NCI-H748 (cell line): ENCODE measurements around the gene MAGED4.
"Not testable (repeated sequence)": the region's sequence is repeated elsewhere in the genome, so short reads cannot be mapped to it uniquely, and the experiment has no call there.

ENCODE experiments used
- DNase-seq: peaks from one replicate; lab custom pipeline; 2025; ENCODE audit not compliant: unreplicated experiment; lab: John Stamatoyannopoulos, UW

MAGED4 gene

GRCh38 chrX:52184440-52185077 is at the start of gene MAGED4:
Gene MAGED4, plus strand, starts transcription at chrX:52184888. Its CDS starts 1,035 bp downstream, at chrX:52185923.
- DNase-seq: not testable (repeated sequence)

- DNase-seq: no peak
These were observed 45.7 kb upstream of the MAGED4 start for GRCh38 chrX:52138830-52139544.

GRCh38 chrX:52139545-52139895 is 45.2 kb upstream of the MAGED4 start:
- DNase-seq: no peak

- DNase-seq: no peak
These were observed 44.7 kb upstream of the MAGED4 start for GRCh38 chrX:52140020-52140419.

- DNase-seq: not testable (repeated sequence)
These were observed 34.0 kb upstream of the MAGED4 start for GRCh38 chrX:52150667-52151066.

- not testable (repeated sequence) for DNase-seq
These were observed 24.5 kb upstream of the MAGED4 start for GRCh38 chrX:52160140-52160539.

GRCh38 chrX:52166840-52167239 is 17.8 kb upstream of the MAGED4 start:
- peak; percentile 8 for DNase-seq

GRCh38 chrX:52171055-52171454 is 13.6 kb upstream of the MAGED4 start:
- not testable (repeated sequence) for DNase-seq

- not testable (repeated sequence) for DNase-seq
These were observed 378 bp downstream of the MAGED4 start for GRCh38 chrX:52185078-52185453.

- DNase-seq: not testable (repeated sequence)
These were observed 26.7 kb downstream of the MAGED4 start for GRCh38 chrX:52211405-52211804.

- no peak for DNase-seq
These were observed 28.6 kb downstream of the MAGED4 start for GRCh38 chrX:52213276-52213675.

GRCh38 chrX:52216541-52216940 is 31.9 kb downstream of the MAGED4 start:
- no peak for DNase-seq

GRCh38 chrX:52217494-52218160 is 32.9 kb downstream of the MAGED4 start:
- DNase-seq: no peak

- DNase-seq: no peak
These were observed 36.2 kb downstream of the MAGED4 start for GRCh38 chrX:52220936-52221335.
